HepG2 (cell line): ENCODE data around the gene FAM110C. TPM values are rescaled to one million over a fixed set of nuclear protein-coding genes. Genes with fewer than 3 reads are reported as not detected.
"Not testable (repeated sequence)": the region's sequence is repeated elsewhere in the genome, so short reads cannot be mapped to it uniquely, and the experiment has no call there.

Source experiments
- ATAC-seq: fragments of 200-7000 bp; cut with Tn5 transposase; 3 replicates; pipeline ENCODE4 v1.9.1; 2020; ENCODE audit warnings: mild to moderate bottlenecking, moderate library complexity
- BruUV-seq: library from RNA; stranded (reverse); fragments of 400-500 nt; replicated peaks from 2 replicates; lab custom pipeline; 2021; lab: Mats Ljungman, UMichigan
- CTCF ChIA-PET: fragments of 300-600 bp; formaldehyde crosslinking; extraction: SDS; loops from one replicate; lab custom pipeline; 2021; ENCODE audit warnings: low total read pairs, inconsistent platforms, low intra/inter-chr PET ratio; lab: Yijun Ruan, JAX
- POLR2A ChIA-PET: fragments of 350-600 bp; sonication (Branson Sonifier 250); formaldehyde crosslinking; loops from one replicate; lab custom pipeline; 2020; ENCODE audit warnings: antibody characterized with exemption, inconsistent platforms; lab: Yijun Ruan, JAX
- DNase-seq: peaks from one replicate; pipeline ENCODE4 v3.0.0-alpha.2; 2015; ENCODE audit warnings: low spot score
- FAIRE-seq: peaks from 3 replicates; lab custom pipeline; 2011; peaks lifted over from hg19 to GRCh38; lab: Jason Lieb, UNC
- H2AFZ ChIP-seq: one replicate; pipeline ENCODE4 v1.6.1; 2011; ENCODE audit warnings: low read length, inconsistent platforms
- H3K27ac ChIP-seq: fragments of 300-600 bp; 3 replicates; pipeline ENCODE4 v1.8.0; 2011; ENCODE audit warnings: mixed run types, mild to moderate bottlenecking, mixed read lengths, low read length, inconsistent platforms; ENCODE audit not compliant: insufficient read depth; ENCODE audit errors: extremely low read length
- H3K27me3 ChIP-seq, 2 experiments: fragments of 200-600 bp in 1 of 2; 2 replicates in 1 of 2; 3 replicates in 1 of 2; pipeline versions ENCODE4 v1.6.0 to v1.8.0; 2011; ENCODE audit warnings: low read length in 2 of 2, mild to moderate bottlenecking in 2 of 2, moderate library complexity in 2 of 2, inconsistent platforms in 1 of 2; ENCODE audit not compliant: insufficient read depth in 2 of 2, control insufficient read depth in 1 of 2
- H3K36me3 ChIP-seq, 2 experiments: fragments of 200-600 bp in 1 of 2; replicated peaks in 1 of 2; 2 replicates in 1 of 2; 3 replicates in 1 of 2; pipeline versions ENCODE4 v1.5.1 to v1.8.0; 2011; ENCODE audit warnings: low read length in 2 of 2, inconsistent platforms in 1 of 2; ENCODE audit not compliant: insufficient read depth in 2 of 2, control insufficient read depth in 1 of 2
- H3K4me1 ChIP-seq: 2 replicates; pipeline ENCODE4 v1.5.1; 2012; ENCODE audit warnings: low read length, inconsistent platforms; ENCODE audit not compliant: insufficient read depth
- H3K4me2 ChIP-seq: 2 replicates; pipeline ENCODE4 v1.6.0; 2011; ENCODE audit warnings: low read depth, low read length, inconsistent platforms
- H3K4me3 ChIP-seq, 3 experiments: fragments of 200-600 bp in 1 of 3; sonication (generic), shearing (Covaris generic) in 1 of 3; replicated peaks in 1 of 3; 2 replicates each; pipeline ENCODE4 v1.5.1; 2011 to 2016; ENCODE audit warnings: low read length in 3 of 3, inconsistent platforms in 2 of 3, low read depth in 2 of 3, mild to moderate bottlenecking in 2 of 3, control low read depth in 1 of 3, mixed read lengths in 1 of 3; ENCODE audit not compliant: insufficient read depth in 1 of 3
- H3K79me2 ChIP-seq: one replicate; pipeline ENCODE4 v1.6.1; 2011; ENCODE audit warnings: low read length, inconsistent platforms; ENCODE audit not compliant: insufficient read depth
- H3K9ac ChIP-seq: 2 replicates; pipeline ENCODE4 v1.6.0; 2011; ENCODE audit warnings: mild to moderate bottlenecking, low read depth, low read length, inconsistent platforms; ENCODE audit not compliant: insufficient read depth
- H3K9me3 ChIP-seq: 2 replicates; pipeline ENCODE4 v1.5.1; 2012; ENCODE audit warnings: mild to moderate bottlenecking, low read length
- H4K20me1 ChIP-seq: 2 replicates; pipeline ENCODE4 v1.6.0; 2011; ENCODE audit warnings: inconsistent platforms, mild to moderate bottlenecking, low read length, moderate library complexity; ENCODE audit not compliant: insufficient read depth
- ATF3 ChIP-seq: sonication (generic); formaldehyde crosslinking; IDR thresholded peaks from 2 replicates; pipeline ENCODE4 v1.4.0; 2020; ENCODE audit warnings: missing genetic modification reagents
- ATF7 ChIP-seq, 2 experiments: fragments of 450-650 bp in 1 of 2; sonication (generic) in 1 of 2; formaldehyde crosslinking in 1 of 2; IDR thresholded peaks; 2 replicates each; pipeline versions ENCODE4 v1.4.0 to v1.6.1; 2016 to 2020; ENCODE audit warnings: antibody characterized with exemption in 1 of 2, mild to moderate bottlenecking in 1 of 2, missing genetic modification reagents in 1 of 2
- ELF3 ChIP-seq: IDR thresholded peaks from 2 replicates; pipeline ENCODE4 v1.6.1; 2016; ENCODE audit warnings: missing genetic modification reagents, missing compliant biosample characterization
- KMT2A ChIP-seq: sonication (generic); formaldehyde crosslinking; IDR thresholded peaks from 2 replicates; pipeline ENCODE4 v1.4.0; 2020; ENCODE audit warnings: missing genetic modification reagents
- ZBTB37 ChIP-seq: sonication (generic); formaldehyde crosslinking; IDR thresholded peaks from 2 replicates; pipeline ENCODE4 v1.4.0; 2020; ENCODE audit warnings: mild to moderate bottlenecking, missing genetic modification reagents
- ZC3H13 ChIP-seq: sonication (generic); formaldehyde crosslinking; IDR thresholded peaks from 2 replicates; pipeline ENCODE4 v1.8.1; 2023; ENCODE audit warnings: mild to moderate bottlenecking, missing genetic modification reagents, moderate library complexity
- ZNF136 ChIP-seq: sonication (generic); formaldehyde crosslinking; IDR thresholded peaks from 2 replicates; pipeline ENCODE4 v1.8.1; 2022; ENCODE audit warnings: low read depth, mild to moderate bottlenecking, moderate library complexity, missing genetic modification reagents
- ZNF34 ChIP-seq: sonication (generic); formaldehyde crosslinking; IDR thresholded peaks from 2 replicates; pipeline ENCODE4 v1.4.0; 2020; ENCODE audit warnings: mild to moderate bottlenecking, missing genetic modification reagents, borderline replicate concordance
- ZNF441 ChIP-seq: sonication (generic); formaldehyde crosslinking; IDR thresholded peaks from 2 replicates; pipeline ENCODE4 v1.7.0; 2021; ENCODE audit warnings: missing genetic modification reagents, borderline replicate concordance
- ZNF746 ChIP-seq: sonication (generic); formaldehyde crosslinking; IDR thresholded peaks from 2 replicates; pipeline ENCODE4 v1.8.0; 2022; ENCODE audit warnings: mild to moderate bottlenecking, missing genetic modification reagents
- WGBS: methylation state at CpG from one replicate; pipeline ENCODE4 v1.1.6; 2017; ENCODE audit warnings: low lambda C conversion rate; 5-methylcytosine and 5-hydroxymethylcytosine counted together
- in situ Hi-C: cut with HindIII; loops from 2 replicates; pipeline ENCODE4 v1.10.0; 2017; ENCODE audit warnings: low pct_unique_long_range_greater_than_20kb; ENCODE audit not compliant: extremely low pct_ligation_motif_present
- intact Hi-C: fragments of 100-400 bp; cut with micrococcal nuclease; formaldehyde crosslinking; loops from one replicate; pipeline ENCODE4 v1.10.0; 2022; ENCODE audit not compliant: unreplicated experiment
- polyA plus RNA-seq, 8 experiments: library from polyadenylated mRNA; depleted of rRNA in 3 of 8; stranded (reverse) in 7 of 8; unstranded in 1 of 8; fragments of >200 nt; fragmentation: Illumina TruSeq in 4 of 8; extraction: Trizol in 4 of 8; gene quantifications; 2 replicates each; pipeline versions ENCODE4 v1.2.1 to v1.2.3, GENCODE V29; 2011 to 2016; ENCODE audit warnings: low read depth in 4 of 8, missing spikeins in 1 of 8, mixed read lengths in 1 of 8; ENCODE audit not compliant: insufficient read depth in 1 of 8
- total RNA-seq, 5 experiments: library from RNA; depleted of rRNA; stranded (reverse); fragments of >200 nt; fragmentation: Illumina TruSeq; extraction: Trizol; gene quantifications; 2 replicates each; pipeline ENCODE4 v1.2.3, GENCODE V29; 2016; ENCODE audit warnings: low read depth in 1 of 5
- TF ChIP-seq, protein P1 (sequence below): sonication (generic); formaldehyde crosslinking; IDR thresholded peaks from 2 replicates; pipeline ENCODE4 v1.5.1; 2020; ENCODE audit warnings: mild to moderate bottlenecking, missing genetic modification reagents, borderline replicate concordance

The FAM110C gene
- total and polyA plus RNA-seq, 2 of the 13 experiments (the other 11 are each of a cell fraction or from before 2014, with no cell fraction given), result 1.2 to 3.5 TPM

DNA sequence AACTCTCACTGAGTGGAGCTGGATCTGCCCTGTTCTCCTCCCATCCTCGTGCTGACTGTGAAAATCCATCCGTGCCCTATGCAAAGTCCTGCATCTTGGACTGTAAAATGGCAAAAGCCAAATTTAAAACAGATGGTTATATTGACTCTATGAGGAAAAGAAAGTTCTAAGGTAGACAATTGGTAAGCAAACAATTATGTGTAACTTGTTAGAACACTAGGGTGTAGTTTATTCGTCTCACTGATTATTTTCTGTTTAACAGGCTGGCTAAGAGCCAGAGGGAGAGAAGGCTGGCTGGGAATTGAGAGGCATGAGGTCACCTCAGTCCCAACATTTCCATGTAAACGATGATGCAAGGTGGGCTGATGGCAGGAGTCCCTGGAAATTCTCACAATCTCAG is 26.0 kb downstream of the FAM110C start:
- H3K4me1 ChIP-seq; H2AFZ ChIP-seq; H3K79me2 ChIP-seq; FAIRE-seq; H3K27ac ChIP-seq; H3K9ac ChIP-seq; DNase-seq; H3K4me2 ChIP-seq; POLR2A ChIA-PET; intact Hi-C loops; H3K36me3 ChIP-seq; H3K4me3 ChIP-seq; in situ Hi-C loops; ATAC-seq; BruUV-seq; H3K27me3 ChIP-seq; H4K20me1 ChIP-seq; H3K9me3 ChIP-seq; TF ChIP-seq ATF7 (CRISPR knock-in tag; IDR thresholded peaks at IDR 0.05): not testable (repeated sequence)
- CTCF ChIA-PET, result interaction anchor here (1.3 to 3.1 kb wide), 2 partner anchors 121 to 269 kb away, joined by 3 to 22 read pairs; no protein-coding TSS in a partner anchor
- TF ChIP-seq ATF7 (IDR thresholded peaks at IDR 0.05), result peak; percentile 30; the same call in 1 of the 2 replicates
- WGBS, result under 1% methylated on average over 4 of the region's 4 CpGs

- Histone ChIP-seq H3K27ac (no peak overlapping the region), H3K79me2 (no peaks in the 10 kb centered on the region), H3K27me3 (peaks cover 2 to 9% of the 10 kb centered on the region in 2 experiments; a peak in 1 of 5 replicates), H3K36me3 (no peaks in the 10 kb centered on the region), H3K9ac (no peak overlapping the region), H2AFZ (no peak overlapping the region), H3K9me3 (no peaks in the 10 kb centered on the region), H4K20me1 (no peaks in the 10 kb centered on the region), H3K4me2 (no peak overlapping the region), H3K4me3 (no peak overlapping the region), H3K4me1 (no peaks in the 10 kb centered on the region)
- ChIA-PET POLR2A (no interaction called here), CTCF (interaction anchor here (3.1 kb wide), 1 partner anchor 122 kb away, joined by 22 read pairs; no protein-coding TSS in a partner anchor)
- ATAC-seq (no peak; the same call in 2 of the 3 replicates), DNase-seq (no peak), FAIRE-seq (no peak)
- intact Hi-C loops (no loop called here), in situ Hi-C loops (no loop called here)
- TF ChIP-seq, protein P1, sequence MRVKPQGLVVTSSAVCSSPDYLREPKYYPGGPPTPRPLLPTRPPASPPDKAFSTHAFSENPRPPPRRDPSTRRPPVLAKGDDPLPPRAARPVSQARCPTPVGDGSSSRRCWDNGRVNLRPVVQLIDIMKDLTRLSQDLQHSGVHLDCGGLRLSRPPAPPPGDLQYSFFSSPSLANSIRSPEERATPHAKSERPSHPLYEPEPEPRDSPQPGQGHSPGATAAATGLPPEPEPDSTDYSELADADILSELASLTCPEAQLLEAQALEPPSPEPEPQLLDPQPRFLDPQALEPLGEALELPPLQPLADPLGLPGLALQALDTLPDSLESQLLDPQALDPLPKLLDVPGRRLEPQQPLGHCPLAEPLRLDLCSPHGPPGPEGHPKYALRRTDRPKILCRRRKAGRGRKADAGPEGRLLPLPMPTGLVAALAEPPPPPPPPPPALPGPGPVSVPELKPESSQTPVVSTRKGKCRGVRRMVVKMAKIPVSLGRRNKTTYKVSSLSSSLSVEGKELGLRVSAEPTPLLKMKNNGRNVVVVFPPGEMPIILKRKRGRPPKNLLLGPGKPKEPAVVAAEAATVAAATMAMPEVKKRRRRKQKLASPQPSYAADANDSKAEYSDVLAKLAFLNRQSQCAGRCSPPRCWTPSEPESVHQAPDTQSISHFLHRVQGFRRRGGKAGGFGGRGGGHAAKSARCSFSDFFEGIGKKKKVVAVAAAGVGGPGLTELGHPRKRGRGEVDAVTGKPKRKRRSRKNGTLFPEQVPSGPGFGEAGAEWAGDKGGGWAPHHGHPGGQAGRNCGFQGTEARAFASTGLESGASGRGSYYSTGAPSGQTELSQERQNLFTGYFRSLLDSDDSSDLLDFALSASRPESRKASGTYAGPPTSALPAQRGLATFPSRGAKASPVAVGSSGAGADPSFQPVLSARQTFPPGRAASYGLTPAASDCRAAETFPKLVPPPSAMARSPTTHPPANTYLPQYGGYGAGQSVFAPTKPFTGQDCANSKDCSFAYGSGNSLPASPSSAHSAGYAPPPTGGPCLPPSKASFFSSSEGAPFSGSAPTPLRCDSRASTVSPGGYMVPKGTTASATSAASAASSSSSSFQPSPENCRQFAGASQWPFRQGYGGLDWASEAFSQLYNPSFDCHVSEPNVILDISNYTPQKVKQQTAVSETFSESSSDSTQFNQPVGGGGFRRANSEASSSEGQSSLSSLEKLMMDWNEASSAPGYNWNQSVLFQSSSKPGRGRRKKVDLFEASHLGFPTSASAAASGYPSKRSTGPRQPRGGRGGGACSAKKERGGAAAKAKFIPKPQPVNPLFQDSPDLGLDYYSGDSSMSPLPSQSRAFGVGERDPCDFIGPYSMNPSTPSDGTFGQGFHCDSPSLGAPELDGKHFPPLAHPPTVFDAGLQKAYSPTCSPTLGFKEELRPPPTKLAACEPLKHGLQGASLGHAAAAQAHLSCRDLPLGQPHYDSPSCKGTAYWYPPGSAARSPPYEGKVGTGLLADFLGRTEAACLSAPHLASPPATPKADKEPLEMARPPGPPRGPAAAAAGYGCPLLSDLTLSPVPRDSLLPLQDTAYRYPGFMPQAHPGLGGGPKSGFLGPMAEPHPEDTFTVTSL (CRISPR knock-in tag), result no peak
- TF ChIP-seq ZNF746 (CRISPR knock-in tag) (no peak), ELF3 (CRISPR knock-in tag) (no peak), KMT2A (CRISPR knock-in tag) (no peak), ZNF441 (CRISPR knock-in tag) (no peak), ZNF136 (CRISPR knock-in tag) (no peak), ATF3 (CRISPR knock-in tag) (no peak), ZNF34 (CRISPR knock-in tag) (no peak), ZBTB37 (CRISPR knock-in tag) (no peak), ZC3H13 (CRISPR knock-in tag) (no peak)
- BruUV-seq, result no TSS peak
- WGBS, result 5% methylated on average over 5 of the region's 5 CpGs
Observed at GRCh38 chr2:19505-19904, 26.8 kb downstream of the FAM110C start.
